ENCODE measurements around the gene MUSTN1. TPM values are rescaled to one million over a fixed set of nuclear protein-coding genes. Genes with fewer than 3 reads are reported as not detected.

MUSTN1 gene
- total RNA-seq, 1 donor: 2.1 TPM

Other genes starting within 250 kb of the MUSTN1 start
- gene PBRM1, start 149.1 kb downstream of the MUSTN1 start, total RNA-seq: 48.7 TPM
- gene GNL3, start 149.0 kb downstream of the MUSTN1 start, total RNA-seq: 110 TPM
- gene GLT8D1, start 129.2 kb downstream of the MUSTN1 start, total RNA-seq: 7.6 TPM
- gene SPCS1, start 128.9 kb downstream of the MUSTN1 start, total RNA-seq: 44.7 TPM
- gene NEK4, start 64.1 kb downstream of the MUSTN1 start, total RNA-seq: 12.3 TPM
- 0.52 TPM for gene ITIH1, start 57.4 kb downstream of the MUSTN1 start, total RNA-seq
- gene ITIH3, start 40.2 kb downstream of the MUSTN1 start, total RNA-seq: not detected
- 10.9 TPM for gene ITIH4, start 4.3 kb downstream of the MUSTN1 start, total RNA-seq
- 27.3 TPM for gene STIMATE, start 62.5 kb upstream of the MUSTN1 start, total RNA-seq
- gene SFMBT1, start 211.1 kb upstream of the MUSTN1 start, total RNA-seq: 34.1 TPM

Data from mononuclear cell (primary cell).